ENCODE data around the gene TCL1A. TPM values are rescaled to one million over a fixed set of nuclear protein-coding genes. Genes with fewer than 3 reads are reported as not detected.

The TCL1A gene
- total and polyA plus RNA-seq, 2 donors (not counting 3 experiments of a cell fraction or from before 2014, with no cell fraction given): not detected

GRCh38 chr14:95701846-95702221 is 12.1 kb downstream of the TCL1A start:
- TF ChIP-seq GATA2 (IDR thresholded peaks at IDR 0.05; ENCODE audit: insufficient read depth, insufficient read length, low read depth, low read length) (peak; percentile 44), POLR2A (IDR thresholded peaks at IDR 0.05; ENCODE audit: low read depth, low read length) (no peak)
- Histone ChIP-seq H2AFZ (ENCODE audit: low read depth, low read length) (no peak overlapping the region), H3K9me1 (replicated peaks; ENCODE audit: control insufficient read depth, extremely low read depth, insufficient read depth, low read length) (no peaks in the 10 kb centered on the region), H3K4me1 (ENCODE audit: control insufficient read depth, extremely low read depth, insufficient read depth, low read length) (peaks cover 11% of the 10 kb centered on the region), H3K9ac (replicated peaks; ENCODE audit: extremely low read depth, insufficient read depth, low read length) (no peak overlapping the region), H3K4me3 (replicated peaks in 1 of 3; ENCODE audit: insufficient read depth in 1 of 3, low read depth in 1 of 3, low read length in 3 of 3) (no peak overlapping the region), H4K20me1 (replicated peaks; ENCODE audit: control insufficient read depth, extremely low read depth, insufficient read depth, low read length) (no peaks in the 10 kb centered on the region), H3K36me3 (ENCODE audit: control insufficient read depth in 2 of 2, extremely low read depth in 1 of 2, insufficient read depth in 2 of 2, low read length in 2 of 2) (no peaks in the 10 kb centered on the region), H3K9me3 (replicated peaks; ENCODE audit: control insufficient read depth, insufficient read depth, low read length) (no peaks in the 10 kb centered on the region), H3K27ac (ENCODE audit: insufficient read depth, low read depth, low read length) (no peak overlapping the region), H3K27me3 (ENCODE audit: control insufficient read depth in 2 of 2, insufficient read depth in 2 of 2, low read length in 2 of 2) (no peaks in the 10 kb centered on the region), H3K79me2 (ENCODE audit: control insufficient read depth, insufficient read depth, low read length) (no peaks in the 10 kb centered on the region), H3K4me2 (ENCODE audit: insufficient read depth, low read length) (no peak overlapping the region)
- dilution Hi-C loops (cut with MboI; ENCODE audit: extremely low pct_ligation_motif_present, low sequenced_read_pairs): no loop called here
- FAIRE-seq: no peak
- CTCF ChIA-PET: interaction anchor here (0.8 kb wide), 1 partner anchor 72 kb away, joined by 3 read pairs; no protein-coding TSS in a partner anchor
- intact Hi-C loops (cut with micrococcal nuclease): no loop called here
- POLR2A ChIA-PET: no interaction called here
- BruUV-seq (replicated peaks): no TSS peak
- peak; percentile 49 for DNase-seq (ENCODE audit: low read depth, low spot score)

- Histone ChIP-seq H3K9me1 (replicated peaks; ENCODE audit: control insufficient read depth, extremely low read depth, insufficient read depth, low read length) (no peaks in the 10 kb centered on the region), H3K9ac (replicated peaks; ENCODE audit: extremely low read depth, insufficient read depth, low read length) (no peak overlapping the region), H4K20me1 (replicated peaks; ENCODE audit: control insufficient read depth, extremely low read depth, insufficient read depth, low read length) (no peaks in the 10 kb centered on the region), H3K27me3 (ENCODE audit: control insufficient read depth in 2 of 2, insufficient read depth in 2 of 2, low read length in 2 of 2) (no peaks in the 10 kb centered on the region), H2AFZ (ENCODE audit: low read depth, low read length) (no peak overlapping the region), H3K27ac (ENCODE audit: insufficient read depth, low read depth, low read length) (no peak overlapping the region), H3K79me2 (ENCODE audit: control insufficient read depth, insufficient read depth, low read length) (no peaks in the 10 kb centered on the region), H3K4me1 (ENCODE audit: control insufficient read depth, extremely low read depth, insufficient read depth, low read length) (peaks cover 11% of the 10 kb centered on the region), H3K4me3 (replicated peaks in 1 of 3; ENCODE audit: insufficient read depth in 1 of 3, low read depth in 1 of 3, low read length in 3 of 3) (no peak overlapping the region), H3K4me2 (ENCODE audit: insufficient read depth, low read length) (no peak overlapping the region), H3K9me3 (replicated peaks; ENCODE audit: control insufficient read depth, insufficient read depth, low read length) (no peaks in the 10 kb centered on the region), H3K36me3 (ENCODE audit: control insufficient read depth in 2 of 2, extremely low read depth in 1 of 2, insufficient read depth in 2 of 2, low read length in 2 of 2) (no peaks in the 10 kb centered on the region)
- FAIRE-seq (no peak), DNase-seq (ENCODE audit: low read depth, low spot score) (no peak)
- TF ChIP-seq EZH2 (IDR thresholded peaks at IDR 0.05; ENCODE audit: borderline replicate concordance, low read depth, low read length, severe bottlenecking) (no peak), POLR2A (IDR thresholded peaks at IDR 0.05; ENCODE audit: low read depth, low read length) (no peak), FOS (IDR thresholded peaks at IDR 0.05; ENCODE audit: borderline replicate concordance, insufficient read depth, low read length) (no peak), GATA2 (IDR thresholded peaks at IDR 0.05; ENCODE audit: insufficient read depth, insufficient read length, low read depth, low read length) (no peak), JUN (IDR thresholded peaks at IDR 0.05; ENCODE audit: borderline replicate concordance, insufficient read depth, insufficient read length, low read depth) (no peak), CTCF (IDR thresholded peaks at IDR 0.05; ENCODE audit: extremely low read depth in 1 of 2, insufficient read depth in 1 of 2, low read depth in 1 of 2, low read length in 2 of 2) (no peak), POLR2AphosphoS5 (IDR thresholded peaks at IDR 0.05; ENCODE audit: insufficient read depth, low read depth, low read length) (no peak)
- ChIA-PET CTCF (interaction anchor here (1.5 kb wide), 1 partner anchor 18 kb away, joined by 5 read pairs; no protein-coding TSS in a partner anchor), POLR2A (no interaction called here)
- intact Hi-C loops (cut with micrococcal nuclease) (no loop called here), dilution Hi-C loops (cut with MboI; ENCODE audit: extremely low pct_ligation_motif_present, low sequenced_read_pairs) (no loop called here)
- no TSS peak for BruUV-seq (replicated peaks)
Observed at GRCh38 chr14:95700221-95700976, 13.5 kb downstream of the TCL1A start.

All from endothelial cell of umbilical vein (primary cell).